HG03025 (cell line): ENCODE measurements around the gene NINJ2.

Experiments used
- ATAC-seq: cut with Tn5 transposase; IDR thresholded peaks from one replicate; pipeline ENCODE4 v1.9.1; 2021; ENCODE audit warnings: mild to moderate bottlenecking, moderate library complexity; ENCODE audit not compliant: unreplicated experiment, low FRiP score

NINJ2 gene

DNA sequence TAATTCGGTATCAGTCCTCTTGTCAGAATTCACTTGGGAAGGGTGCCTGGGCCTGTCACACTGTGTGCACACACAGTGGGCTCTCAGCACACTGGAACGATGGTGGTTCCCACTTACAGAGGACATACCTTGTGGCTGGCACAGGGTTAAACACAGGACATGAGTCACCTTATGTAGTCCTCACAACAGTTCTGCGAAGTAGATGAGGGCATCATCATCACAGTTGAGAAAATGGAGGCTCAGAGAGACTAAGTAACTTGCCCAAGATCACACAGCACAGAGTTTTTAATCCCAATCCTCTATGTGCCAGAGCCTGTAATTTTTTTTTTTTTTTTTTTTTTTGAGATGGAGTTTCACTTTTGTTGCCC is 90.7 kb downstream of the NINJ2 start:
- no peak for ATAC-seq

DNA sequence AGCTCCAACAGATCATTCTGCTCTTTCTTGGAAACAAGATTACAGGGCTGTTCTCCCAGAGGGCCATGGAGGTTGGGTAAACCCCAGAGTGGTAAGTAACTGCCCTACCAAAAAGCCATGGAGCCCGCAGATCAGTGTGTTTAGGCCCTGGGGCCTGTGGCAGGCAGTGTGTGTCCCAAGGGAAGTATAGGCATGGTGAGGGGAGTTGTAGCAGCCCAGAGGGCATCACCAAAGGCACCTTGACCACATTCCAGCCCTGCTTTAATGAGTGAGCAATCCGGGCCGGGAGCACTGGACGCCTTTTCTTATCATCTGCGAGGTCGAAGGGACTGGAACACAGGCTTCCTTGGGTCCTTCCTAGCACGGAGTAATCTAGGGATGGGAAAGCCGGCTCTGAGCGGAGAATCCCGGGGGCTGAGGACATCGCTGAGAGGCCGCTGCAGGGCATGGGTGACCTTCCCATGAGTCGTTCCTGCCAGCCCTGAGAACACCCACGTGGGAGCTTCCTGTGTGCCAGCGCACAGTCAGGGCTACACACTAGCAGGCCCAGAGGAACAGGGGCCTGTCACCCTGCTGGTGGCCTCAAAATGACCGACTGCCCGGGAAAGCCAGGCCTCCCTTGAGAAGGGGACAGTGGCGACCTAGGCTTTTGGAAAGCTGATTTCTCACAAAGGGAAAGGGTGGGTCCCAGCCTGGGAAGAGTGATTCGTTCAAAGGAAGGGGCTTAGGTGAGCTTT is 91.3 kb downstream of the NINJ2 start:
- ATAC-seq = no peak

DNA sequence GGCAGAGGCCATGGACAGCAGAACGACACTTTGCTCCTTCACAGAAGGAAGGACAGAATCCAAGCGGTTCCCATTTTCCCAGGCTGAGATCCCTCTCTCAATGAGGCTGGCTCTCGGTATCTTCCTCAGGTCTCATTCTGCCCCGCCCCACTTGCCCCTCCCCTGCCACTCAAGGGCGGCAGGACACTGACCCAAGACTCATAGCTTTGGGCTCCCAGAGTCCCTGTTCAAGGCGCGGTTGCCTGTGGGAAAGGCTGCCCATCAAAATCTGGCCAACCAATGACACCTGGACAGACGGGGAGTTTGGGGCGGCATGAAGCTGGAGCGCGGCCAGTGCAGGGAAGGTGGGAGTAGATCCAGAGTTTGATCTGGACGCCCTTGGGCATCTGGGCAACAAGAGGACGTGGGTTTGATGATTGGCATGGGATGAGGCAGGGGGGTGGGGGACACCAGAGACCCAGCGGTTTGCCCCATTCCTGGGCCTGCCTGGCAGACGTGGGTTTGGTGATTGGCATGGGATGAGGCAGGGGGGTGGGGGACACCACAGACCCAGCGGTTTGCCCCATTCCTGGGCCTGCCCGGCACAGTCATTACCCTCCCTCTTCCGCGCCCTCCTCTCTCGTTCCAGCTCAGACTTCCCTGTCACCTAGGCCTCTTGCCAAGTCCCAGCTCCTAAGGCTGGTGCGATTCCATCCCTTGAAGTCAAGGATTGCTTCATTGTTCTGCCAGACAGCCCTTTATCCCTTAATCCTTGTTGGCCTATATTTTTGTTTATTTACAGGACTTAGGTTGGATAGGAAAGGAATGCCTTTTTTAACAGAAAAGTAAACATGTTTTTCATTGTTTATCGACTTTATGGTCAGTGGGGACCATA is 92.1 kb downstream of the NINJ2 start:
- no peak for ATAC-seq

DNA sequence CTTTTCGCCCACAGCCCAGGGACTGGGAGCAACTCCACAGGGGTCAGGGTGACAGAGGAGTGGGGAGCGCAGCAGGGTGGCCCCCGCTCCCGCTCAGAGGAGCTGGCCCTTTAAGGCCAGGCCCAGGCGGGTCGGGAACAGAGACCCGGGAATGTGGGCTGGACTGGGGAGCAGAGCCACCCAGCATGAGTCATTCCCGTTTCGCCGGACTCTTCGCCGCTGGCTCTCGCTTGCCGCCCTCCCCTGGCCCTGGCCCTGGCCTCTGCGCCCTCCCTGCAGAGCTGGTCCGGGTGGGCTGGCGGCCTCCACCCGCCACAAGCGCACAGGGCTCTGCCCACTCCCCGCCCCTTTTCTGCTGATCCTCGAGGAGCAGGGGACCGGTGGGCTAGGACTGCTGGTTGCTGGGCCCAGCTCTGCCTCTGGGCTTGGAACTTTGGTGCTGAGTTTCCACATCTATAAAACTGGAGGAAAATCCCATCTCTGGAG is 92.8 kb downstream of the NINJ2 start:
- no peak for ATAC-seq

DNA sequence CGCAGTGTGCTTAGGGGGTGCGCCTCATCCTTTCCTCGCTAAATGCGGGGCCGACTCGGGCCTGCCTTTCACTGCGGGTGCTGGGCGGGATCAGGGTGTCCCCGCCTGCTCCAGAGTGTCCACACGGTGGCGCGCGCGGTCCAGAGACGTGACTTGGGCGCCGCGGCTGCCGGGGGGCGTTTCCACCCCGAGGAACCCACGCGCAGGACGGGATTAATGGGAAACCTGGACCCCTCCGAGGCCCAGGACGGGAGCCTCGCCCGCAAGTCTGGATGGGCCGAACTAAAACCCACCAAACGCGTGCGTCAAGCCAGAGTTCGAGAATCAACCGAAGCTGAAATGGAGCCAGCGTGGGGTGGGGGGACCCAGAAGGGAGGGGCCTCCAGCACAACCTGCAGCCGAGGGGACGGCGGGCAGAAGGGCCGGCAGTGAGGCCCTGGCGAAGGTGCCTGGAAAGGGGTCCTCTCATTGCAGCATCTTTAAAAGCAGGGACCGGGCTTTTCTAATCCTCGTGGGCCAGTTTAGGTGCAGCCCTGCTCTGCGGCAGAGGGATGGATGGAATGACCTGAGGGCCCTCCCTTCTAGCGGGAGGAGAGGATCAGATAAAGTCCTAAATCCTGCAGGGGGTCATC is 93.3 kb downstream of the NINJ2 start:
- peak; percentile 55 for ATAC-seq

DNA sequence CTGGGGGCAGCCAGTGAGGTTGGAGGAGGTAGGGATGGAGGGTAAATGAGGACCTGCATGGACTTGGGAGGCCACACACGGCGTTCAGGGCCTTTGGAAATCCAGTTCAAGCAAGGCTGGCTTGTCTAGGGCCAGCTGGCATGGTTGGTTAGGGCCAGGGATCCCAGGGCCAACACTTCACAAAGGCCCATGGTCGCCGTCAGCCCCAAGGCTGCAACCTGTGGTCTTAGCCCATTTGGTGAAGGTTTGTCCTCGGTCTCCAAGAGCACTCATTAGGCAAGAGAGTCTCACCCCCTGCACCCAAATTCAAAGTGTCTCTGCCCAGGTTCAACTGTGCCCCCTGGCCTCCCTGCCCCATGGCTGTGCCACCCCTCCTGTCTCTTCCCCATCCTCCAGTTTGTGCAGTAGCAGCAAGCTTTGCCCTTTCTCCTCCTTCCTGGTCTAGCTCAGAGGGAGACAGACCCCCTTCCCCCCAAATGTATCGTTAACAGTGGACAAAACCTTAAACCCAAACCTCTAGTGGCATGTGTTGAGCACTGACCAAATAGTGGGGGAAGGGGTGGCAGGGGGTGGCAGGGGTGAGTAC is 94.1 kb downstream of the NINJ2 start:
- ATAC-seq = no peak

DNA sequence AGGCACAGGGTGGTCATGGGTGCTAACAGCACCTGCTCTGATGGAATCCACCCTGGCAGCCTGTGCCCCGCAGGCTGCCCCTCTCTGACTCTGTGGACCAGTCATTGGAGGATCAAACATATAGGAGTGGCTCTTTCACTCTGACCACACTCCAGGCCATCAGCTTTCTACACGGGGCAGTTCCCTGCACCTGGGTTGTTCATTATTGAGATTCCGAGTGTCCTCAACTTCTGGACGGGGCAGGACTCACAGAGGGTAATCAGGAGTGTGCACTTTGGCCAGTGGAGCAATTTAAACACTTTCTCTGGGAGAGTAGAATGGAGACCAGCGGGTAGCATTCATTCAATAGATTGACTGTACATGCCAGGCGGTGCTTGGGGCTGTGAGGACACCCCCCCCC is 94.8 kb downstream of the NINJ2 start:
- no peak for ATAC-seq

DNA sequence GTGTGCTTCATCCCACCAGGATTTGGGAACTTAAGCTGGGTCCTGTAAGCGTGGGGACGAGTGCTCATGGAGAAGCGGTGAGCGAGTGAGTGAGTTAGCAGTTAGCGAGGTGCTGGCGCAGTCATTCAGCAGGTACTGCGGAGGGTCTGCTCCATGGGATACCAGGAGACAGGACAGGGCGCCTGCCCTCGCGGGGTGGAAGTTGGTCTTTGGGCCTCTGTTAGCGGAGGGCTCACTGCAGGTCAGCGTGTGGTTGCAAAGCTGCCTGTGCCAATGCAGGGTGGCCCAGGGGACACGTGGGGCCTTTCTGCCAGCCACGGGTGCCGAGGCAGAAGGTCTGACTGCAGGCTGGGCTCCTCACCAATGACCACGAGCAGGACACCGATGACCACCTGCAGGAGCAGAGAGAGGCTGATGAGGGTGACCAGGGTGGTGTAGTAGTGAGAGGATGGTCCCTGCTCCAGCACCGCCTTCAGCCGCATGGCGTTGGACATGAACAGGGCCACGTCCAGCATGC is 97.6 kb downstream of the NINJ2 start:
- no peak for ATAC-seq

DNA sequence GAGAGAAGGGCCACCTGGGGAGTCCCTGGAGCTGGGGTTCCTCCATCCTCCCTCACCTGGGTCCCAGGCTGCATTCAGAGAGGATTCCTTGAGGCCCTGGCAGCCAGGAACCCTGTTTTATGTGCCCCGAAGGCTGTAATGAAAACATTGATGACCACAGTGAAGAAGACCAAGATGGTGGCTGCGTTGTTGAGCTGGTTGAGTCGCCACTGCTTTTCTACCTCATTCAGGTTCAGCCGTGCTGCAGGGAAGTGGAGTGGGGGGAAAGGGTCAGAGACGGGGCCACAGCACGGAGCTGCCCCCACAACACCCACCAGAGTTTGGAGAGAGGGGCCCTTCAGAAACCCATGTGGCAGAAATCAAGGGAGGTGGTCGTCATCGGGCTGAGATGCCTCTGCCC is 98.1 kb downstream of the NINJ2 start:
- no peak for ATAC-seq

DNA sequence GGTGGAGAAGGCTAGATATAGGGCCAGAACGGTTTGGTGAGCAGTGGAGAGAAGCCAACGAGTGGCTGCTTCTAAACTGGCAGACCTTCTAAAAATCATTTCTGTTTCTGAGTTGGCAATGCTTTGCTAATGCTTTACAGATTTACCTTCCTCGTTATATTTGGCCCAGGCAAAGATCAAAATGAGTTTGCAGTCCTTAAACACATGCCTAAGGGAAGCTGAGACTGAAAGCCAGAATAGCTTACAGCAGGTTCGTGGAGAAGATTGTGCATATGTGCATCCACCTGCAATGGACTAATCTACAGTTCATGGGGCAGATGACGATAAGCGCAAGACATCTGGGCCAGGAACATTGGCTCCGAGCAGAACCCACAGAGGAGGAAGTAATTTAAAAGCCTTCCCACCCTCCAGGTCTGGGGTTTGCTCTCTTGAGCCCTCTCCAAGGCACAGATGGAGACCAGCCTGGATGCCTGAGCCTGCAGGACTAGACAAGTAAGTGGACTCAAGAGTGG is 99.4 kb downstream of the NINJ2 start:
- no peak for ATAC-seq

DNA sequence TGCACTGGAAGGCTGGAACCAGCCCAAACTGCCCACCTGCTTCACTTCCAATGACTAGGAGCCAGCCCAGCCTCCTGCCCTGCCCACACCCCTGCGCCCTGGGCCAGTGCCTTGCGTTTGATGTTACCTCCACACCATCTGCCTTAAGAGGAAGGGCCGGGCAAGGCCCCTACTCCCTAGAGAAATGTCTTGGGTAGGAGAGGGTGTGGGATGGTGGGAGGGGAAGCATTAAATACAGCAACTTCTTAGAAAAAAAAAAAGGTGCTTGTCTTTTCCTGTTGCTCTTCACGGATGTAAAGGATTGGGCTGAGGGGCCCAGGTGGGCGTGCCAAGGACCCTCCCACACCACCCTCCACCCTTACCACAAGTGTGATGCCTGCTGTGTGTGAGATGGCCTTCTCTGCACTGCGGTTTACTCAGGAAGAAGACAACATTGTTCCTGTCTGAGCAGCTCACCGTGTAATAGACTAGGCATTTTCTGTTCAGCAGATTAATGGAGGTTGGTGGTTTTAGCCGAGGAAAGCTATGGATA is 99.9 kb downstream of the NINJ2 start:
- no peak for ATAC-seq

DNA sequence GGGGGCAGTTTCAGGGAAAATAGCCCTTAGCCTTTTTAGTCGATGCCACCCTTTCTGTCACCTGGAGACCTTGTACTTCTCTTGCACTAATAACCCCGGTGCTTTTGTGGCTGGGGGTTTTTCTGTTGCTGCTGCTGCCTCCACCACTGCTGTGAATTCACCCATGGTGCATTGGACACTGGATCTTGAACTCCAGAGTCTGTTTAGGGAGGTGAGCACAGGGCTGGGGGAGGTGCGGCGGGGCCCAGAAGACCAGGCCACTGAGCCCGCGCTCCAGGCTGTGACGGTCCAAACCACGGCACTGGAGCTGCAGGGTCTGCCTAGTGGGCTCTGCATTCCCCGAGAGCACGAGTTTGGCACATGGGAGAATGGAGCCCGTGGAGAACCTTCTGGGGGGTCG is 100.6 kb downstream of the NINJ2 start:
- ATAC-seq = no peak

DNA sequence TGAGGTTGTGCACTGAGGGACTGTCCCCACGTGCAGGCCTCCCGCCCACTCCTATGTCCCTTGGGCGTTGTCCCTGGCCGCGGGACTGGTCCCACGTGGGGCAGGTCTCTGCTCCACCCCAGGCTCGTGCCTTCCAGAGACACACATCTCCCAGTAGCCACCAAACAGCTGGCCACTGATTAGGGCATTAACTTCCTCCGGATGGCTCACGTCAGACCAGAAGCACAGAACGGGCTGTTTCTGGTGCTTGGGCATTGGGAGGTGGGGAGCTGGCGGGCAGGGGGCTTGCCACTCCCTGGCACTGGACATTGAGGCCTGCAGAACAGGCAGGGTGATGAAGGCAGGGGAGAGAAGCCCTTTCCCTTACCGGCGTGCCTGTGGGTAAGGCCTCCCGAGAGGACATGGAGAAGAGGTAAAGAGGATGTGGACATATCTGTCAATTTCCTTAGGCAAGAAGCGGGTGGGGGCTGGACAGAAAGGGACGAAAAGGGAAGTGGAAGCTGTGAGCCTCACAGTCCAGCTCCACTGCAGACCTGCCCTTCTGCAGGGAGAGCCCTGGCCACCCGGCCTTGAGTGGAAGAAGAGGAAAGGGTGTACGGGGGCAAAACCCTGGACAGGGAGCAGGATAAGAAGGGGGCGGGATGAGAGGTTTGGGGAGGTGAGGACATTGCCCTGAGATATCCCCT is 101.2 kb downstream of the NINJ2 start:
- no peak for ATAC-seq

DNA sequence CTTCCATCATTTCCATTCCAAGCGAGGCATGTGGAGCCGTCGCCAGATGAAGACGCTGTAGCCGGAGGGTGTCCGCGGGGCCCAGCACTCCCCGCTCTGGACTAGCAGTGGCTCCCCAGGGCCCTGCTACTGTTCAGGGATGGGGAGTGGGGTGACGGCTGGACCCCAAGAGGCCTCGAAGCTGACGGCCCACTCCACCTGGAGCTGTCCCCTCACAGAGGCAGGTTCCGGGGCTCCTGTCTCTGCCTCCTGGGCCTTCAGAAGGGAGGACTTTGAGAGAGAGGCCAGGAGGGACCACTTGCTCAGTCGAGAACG is 101.9 kb downstream of the NINJ2 start:
- no peak for ATAC-seq

DNA sequence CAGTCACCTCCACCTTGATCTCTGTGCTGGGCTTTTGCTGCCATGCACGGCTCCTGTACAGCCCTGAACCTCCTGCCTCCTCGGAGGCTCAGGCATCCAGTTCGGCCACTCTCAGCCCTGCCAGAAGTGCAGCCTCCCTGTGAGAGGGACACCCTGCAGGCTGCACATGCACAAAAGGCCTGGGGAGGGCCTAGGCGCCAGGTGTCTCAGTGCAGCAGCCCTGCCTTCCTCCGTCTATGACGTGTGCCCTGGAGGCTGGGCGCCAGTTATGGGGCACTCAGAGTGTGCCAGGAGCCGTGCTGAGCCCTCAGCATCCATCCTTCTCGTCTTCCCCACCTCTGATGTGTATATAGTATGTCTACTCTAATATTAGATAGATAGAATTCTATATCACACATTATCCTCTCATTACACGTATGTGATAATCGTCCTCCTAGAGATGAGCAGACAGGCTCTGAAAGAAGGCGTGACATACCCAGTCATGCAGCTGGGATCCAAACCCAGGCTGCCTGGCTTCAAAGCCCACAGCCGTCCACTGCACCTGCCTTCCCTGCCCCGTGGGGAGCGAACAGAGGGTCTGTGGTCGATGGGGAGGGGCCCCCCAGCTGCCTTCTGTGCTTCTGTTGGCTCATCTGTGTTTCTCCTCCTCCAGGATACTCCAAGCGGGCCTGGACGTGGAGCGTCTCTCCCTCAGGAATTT is 102.4 kb downstream of the NINJ2 start:
- ATAC-seq = no peak

DNA sequence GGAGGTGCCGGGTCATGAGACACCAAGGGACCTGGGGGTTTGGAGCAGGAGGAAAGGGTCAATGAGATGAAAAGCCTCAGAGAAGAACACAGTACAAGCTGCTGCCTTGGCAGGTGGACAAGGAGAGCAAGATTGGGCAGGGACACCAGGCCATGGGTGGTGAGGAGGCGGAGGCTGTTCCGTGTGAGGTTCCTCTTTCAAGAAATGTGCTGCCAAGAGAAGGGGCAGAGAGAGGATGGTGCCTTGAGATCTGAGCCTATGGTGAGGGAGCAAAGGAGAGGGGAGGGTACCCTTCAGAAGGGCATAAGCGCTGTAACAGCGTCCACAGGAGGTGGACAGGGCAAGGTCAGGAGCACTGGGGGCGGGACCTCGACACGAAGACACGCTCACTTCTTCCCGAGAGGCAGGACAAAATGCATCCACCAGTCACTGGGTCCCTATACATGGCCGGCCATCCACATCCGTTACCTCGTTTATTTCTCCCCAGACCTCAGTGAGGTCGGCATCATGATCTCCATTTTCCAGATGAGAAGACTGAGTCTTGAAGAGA is 103.3 kb downstream of the NINJ2 start:
- no peak for ATAC-seq

DNA sequence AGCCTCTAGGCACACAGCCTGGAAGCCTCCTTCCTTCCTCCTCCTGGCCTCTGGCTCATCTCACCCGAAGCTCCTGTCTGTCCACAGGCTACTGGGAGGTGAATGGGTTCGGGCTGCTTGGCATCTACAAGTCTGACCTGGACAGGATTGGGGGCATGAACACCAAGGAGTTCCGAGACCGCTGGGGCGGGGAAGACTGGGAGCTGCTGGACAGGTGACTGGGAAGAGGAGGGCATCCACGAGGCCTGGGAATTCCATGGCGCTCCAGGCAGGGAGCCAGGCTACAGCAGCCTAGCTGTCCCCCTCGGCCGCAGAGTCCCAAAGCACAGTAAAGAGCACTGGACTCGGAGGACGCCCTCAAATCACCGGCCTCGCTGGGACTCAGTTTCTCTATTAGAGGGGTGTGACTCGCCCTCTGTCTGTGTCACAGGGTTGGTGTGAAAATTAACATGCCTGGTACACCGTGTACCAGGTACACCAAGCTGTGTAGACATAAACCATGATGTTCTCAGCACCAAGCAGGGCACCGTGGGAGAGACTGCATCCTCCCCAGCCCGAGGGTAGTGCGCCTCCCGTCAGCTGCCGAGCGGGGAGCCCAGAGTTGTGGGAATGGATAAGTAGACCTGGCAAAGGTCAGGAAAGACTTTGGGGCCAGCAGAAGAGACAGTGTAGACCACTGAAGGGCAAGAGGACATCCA is 103.9 kb downstream of the NINJ2 start:
- no peak for ATAC-seq

DNA sequence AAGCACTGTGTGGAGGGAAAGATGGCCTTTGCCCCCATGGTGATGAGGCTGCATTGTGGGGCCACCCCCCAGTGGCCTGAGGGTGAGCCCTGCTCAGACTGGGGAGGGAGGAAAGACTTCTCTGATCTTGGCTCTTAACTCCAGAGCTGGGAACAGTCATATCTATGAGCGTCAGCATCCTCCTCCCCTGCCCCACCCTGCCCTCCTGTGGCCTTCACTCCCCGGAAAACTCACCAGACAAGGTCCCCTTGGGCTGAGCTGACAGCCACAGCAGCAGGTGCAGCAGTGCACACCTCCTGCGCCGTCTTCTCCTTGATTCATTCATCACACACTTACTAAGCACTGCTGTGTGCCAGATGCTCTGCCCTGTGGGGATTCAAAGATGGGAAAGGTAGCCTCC is 104.7 kb downstream of the NINJ2 start:
- no peak for ATAC-seq
